HG02981 (cell line): Measurements from ENCODE around the gene DHRSX.
"Not testable (repeated sequence)": the region's sequence is repeated elsewhere in the genome, so short reads cannot be mapped to it uniquely, and the experiment has no call there.

Experiments
- ATAC-seq: cut with Tn5 transposase; IDR thresholded peaks from one replicate; pipeline ENCODE4 v1.9.1; 2021; ENCODE audit warnings: mild to moderate bottlenecking, moderate library complexity; ENCODE audit not compliant: unreplicated experiment

DHRSX gene

GRCh38 chrX:2283111-2283859, 217.5 kb downstream of the DHRSX start:
- no peak for ATAC-seq

- ATAC-seq = no peak
Observed at GRCh38 chrX:2282490-2283090, 218.2 kb downstream of the DHRSX start.

- no peak for ATAC-seq
Observed at GRCh38 chrX:2272337-2272736, 228.4 kb downstream of the DHRSX start.

GRCh38 chrX:2271595-2271994, 229.2 kb downstream of the DHRSX start:
- not testable (repeated sequence) for ATAC-seq

GRCh38 chrX:2270783-2271182, 230.0 kb downstream of the DHRSX start:
- not testable (repeated sequence) for ATAC-seq

GRCh38 chrX:2267890-2268289, 232.9 kb downstream of the DHRSX start:
- ATAC-seq = no peak

- ATAC-seq = no peak
Observed at GRCh38 chrX:2266445-2267349, 234.1 kb downstream of the DHRSX start.

GRCh38 chrX:2265658-2266444, 234.9 kb downstream of the DHRSX start:
- ATAC-seq = not testable (repeated sequence)

GRCh38 chrX:2264179-2265030, 236.4 kb downstream of the DHRSX start:
- ATAC-seq = no peak

- no peak for ATAC-seq
Observed at GRCh38 chrX:2263203-2263602, 237.6 kb downstream of the DHRSX start.

GRCh38 chrX:2262668-2263055, 238.1 kb downstream of the DHRSX start:
- ATAC-seq = no peak

- ATAC-seq = no peak
Observed at GRCh38 chrX:2261831-2262667, 238.7 kb downstream of the DHRSX start.

- no peak for ATAC-seq
Observed at GRCh38 chrX:2252331-2253065, 248.3 kb downstream of the DHRSX start.

- no peak for ATAC-seq
Observed at GRCh38 chrX:2251211-2251610, 249.6 kb downstream of the DHRSX start.

GRCh38 chrX:2243913-2244460, 256.8 kb downstream of the DHRSX start:
- ATAC-seq = no peak

GRCh38 chrX:2242980-2243379, 257.8 kb downstream of the DHRSX start:
- no peak for ATAC-seq

- ATAC-seq = no peak
Observed at GRCh38 chrX:2242326-2242725, 258.4 kb downstream of the DHRSX start.

- not testable (repeated sequence) for ATAC-seq
Observed at GRCh38 chrX:2241496-2241895, 259.3 kb downstream of the DHRSX start.
